Measurements from ENCODE around the gene SRGAP3.
"Not testable (repeated sequence)": the region's sequence is repeated elsewhere in the genome, so short reads cannot be mapped to it uniquely, and the experiment has no call there.

The SRGAP3 gene

DNA sequence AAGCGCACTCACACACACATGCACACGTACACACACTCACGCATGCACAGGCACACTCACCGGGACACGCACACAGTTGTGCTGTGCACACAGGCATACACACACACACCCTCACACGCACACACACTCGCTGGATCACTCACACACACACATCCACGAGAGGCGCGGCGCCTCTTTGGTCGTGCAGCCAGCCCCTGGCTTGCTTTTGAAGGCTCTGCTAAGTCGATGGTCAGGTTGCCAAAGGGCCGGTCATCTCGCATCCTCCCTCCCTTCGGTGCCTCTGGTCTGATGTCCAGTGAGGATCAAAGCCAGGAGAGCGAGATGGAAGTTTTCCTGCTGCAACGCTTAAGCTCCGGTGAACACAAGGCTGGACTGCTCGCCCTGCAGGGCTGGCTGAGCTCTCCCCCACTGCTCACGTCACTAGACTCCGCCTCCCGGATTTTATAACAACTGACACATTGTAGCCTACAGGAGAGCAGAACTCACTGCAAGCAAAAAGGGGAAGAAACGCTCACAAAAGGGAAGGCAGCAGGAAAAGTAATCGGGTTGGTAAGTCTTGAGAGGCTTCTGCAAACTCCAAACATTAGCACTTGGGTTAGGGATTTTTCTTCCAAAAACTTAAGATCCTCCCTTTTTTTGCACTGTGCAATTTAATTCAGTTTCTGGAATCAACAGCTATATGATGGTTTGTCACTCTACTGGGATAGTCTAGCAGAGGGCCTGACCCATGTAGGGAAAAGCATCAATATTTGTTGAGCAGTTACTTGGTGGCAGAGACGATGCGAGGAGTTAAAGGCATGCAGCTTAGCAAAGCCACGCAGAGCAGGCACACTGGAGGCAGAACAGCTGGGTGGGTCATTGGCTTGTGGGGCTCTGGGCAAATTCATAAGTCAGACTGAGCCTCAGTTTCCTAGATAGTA lies at the start of gene SRGAP3:
TSS of gene SRGAP3 (minus strand) at position 374 of the 920 bp plus-strand sequence. CDS start 695 bp downstream, outside the sequence.
- Mint-ChIP-seq H3K9me3 (no peaks in the 10 kb centered on the region), H3K4me1 (ENCODE audit: low read depth) (peaks cover 19% of the 10 kb centered on the region), H3K36me3 (ENCODE audit: low read depth) (no peaks in the 10 kb centered on the region)

DNA sequence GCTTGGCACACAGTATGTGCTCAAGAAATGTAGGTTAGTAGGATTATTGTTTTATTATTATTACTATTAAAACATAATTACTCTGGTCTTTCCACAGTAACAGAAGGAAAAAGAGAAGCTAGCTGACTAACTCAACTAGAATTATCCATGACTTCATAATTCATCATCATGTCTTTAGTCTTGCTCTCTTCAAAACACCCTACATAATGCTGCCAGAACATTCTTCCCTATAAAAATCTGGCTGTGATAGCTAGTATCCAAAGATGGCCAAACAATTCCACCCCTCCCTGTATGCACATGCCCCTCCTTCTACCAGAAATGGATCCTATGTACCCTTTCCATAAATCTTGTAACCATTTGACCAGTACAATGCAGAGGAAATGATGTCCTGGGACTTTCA lies 48.8 kb upstream of the SRGAP3 start:
- peaks cover 3% of the 10 kb centered on the region for H3K4me1 Mint-ChIP-seq (ENCODE audit: low read depth)
- H3K27ac Mint-ChIP-seq: no peak overlapping the region
- H3K27me3 Mint-ChIP-seq (ENCODE audit: low read depth): peaks cover 25% of the 10 kb centered on the region
- H3K36me3 Mint-ChIP-seq (ENCODE audit: low read depth): no peaks in the 10 kb centered on the region
- no peaks in the 10 kb centered on the region for H3K9me3 Mint-ChIP-seq
- H3K4me3 Mint-ChIP-seq: no peak overlapping the region

More for the DNA sequence above, at the start of gene SRGAP3:
- peaks cover 33% of the 10 kb centered on the region for H3K27me3 Mint-ChIP-seq (ENCODE audit: low read depth)
- H3K27ac Mint-ChIP-seq: peak within 1 kb of the TSS; percentile 23
- H3K4me3 Mint-ChIP-seq: peak within 1 kb of the TSS; percentile 77

DNA sequence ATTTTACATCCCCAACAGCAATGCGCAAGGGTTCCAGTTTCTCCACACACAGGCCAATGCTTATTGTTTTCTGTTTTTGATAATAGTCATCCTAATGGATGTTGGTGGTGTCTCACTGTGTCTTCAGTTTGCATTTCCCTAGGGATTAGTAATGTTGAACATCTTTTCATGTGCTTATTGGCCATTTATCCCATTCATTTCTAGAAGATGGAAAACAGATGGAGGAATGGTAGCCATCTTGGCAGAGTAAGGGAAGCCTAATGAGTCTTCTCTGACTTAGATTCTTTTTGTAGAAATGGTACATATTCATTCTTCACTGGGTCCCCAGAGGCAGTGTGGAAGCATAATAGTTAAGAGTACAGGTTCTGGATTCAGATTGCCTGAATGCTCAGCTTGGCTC lies 46.8 kb upstream of the SRGAP3 start:
- H3K36me3 Mint-ChIP-seq (ENCODE audit: low read depth): no peaks in the 10 kb centered on the region
- no peak overlapping the region for H3K4me3 Mint-ChIP-seq
- H3K9me3 Mint-ChIP-seq: no peaks in the 10 kb centered on the region
- no peaks in the 10 kb centered on the region for H3K4me1 Mint-ChIP-seq (ENCODE audit: low read depth)
- H3K27me3 Mint-ChIP-seq (ENCODE audit: low read depth): peaks cover 26% of the 10 kb centered on the region
- H3K27ac Mint-ChIP-seq: no peak overlapping the region

DNA sequence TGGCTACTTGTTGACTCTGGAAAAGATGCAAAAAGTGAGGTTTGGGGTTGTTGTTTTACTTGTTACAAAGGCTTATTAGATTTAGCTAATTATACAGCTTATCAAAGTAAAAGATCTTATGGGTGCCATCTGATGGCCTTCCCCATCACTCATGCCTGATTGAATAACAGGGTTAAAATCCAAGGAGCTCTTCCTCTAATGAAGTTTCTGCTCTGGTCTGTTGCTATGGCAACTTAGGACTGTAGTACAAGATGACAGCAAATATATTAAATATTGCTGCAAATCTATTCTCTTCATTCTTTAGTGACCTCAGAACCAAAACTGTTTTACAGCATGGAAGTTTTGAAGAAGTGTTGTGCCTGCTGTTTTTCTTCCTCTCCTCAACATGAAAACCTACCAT lies 45.6 kb upstream of the SRGAP3 start:
- Mint-ChIP-seq H3K27ac (no peak overlapping the region), H3K4me3 (no peak overlapping the region), H3K27me3 (ENCODE audit: low read depth) (peaks cover 20% of the 10 kb centered on the region), H3K4me1 (ENCODE audit: low read depth) (no peaks in the 10 kb centered on the region), H3K36me3 (ENCODE audit: low read depth) (no peaks in the 10 kb centered on the region), H3K9me3 (no peaks in the 10 kb centered on the region)

DNA sequence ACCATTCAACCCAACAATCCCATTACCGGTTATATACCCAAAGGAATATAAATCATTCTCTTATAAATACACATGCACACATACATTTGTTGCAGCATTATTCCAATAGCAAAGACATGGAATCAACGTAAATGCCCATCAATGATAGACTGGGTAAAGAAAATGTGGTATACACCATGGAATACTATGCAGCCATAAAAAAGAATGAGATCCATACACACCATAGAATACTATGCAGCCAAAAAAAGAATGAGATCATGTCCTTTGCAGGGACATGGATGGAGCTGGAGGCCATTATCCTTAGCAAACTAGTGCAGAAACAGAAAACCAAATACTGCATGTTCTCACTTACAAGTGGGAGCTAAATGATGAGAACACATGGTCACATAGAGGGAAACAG lies 44.5 kb upstream of the SRGAP3 start:
- H3K27ac Mint-ChIP-seq; H3K36me3 Mint-ChIP-seq (ENCODE audit: low read depth); H3K4me1 Mint-ChIP-seq (ENCODE audit: low read depth); H3K9me3 Mint-ChIP-seq; H3K4me3 Mint-ChIP-seq: not testable (repeated sequence)
- peaks cover 20% of the 10 kb centered on the region for H3K27me3 Mint-ChIP-seq (ENCODE audit: low read depth)

DNA sequence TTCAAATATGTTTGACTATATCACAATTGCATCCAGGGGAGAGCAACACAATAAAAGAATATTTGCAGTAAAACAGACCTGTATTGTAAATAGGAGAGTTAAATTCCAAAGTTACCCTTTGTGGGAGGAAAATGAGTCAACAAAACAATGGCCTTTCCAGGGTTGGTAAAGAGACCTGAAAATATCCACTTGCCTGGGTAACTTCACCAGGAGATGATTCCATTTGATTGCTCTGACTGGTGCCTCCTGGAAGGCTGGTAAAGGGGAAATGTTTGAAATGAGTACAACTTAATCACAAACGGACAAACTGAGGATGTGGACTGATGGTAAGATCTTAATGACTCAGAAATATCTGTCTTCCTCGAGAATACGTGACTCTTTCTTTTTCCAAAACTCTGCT lies 43.6 kb upstream of the SRGAP3 start:
- no peak overlapping the region for H3K27ac Mint-ChIP-seq
- H3K4me3 Mint-ChIP-seq: no peak overlapping the region
- H3K4me1 Mint-ChIP-seq (ENCODE audit: low read depth): no peaks in the 10 kb centered on the region
- H3K36me3 Mint-ChIP-seq (ENCODE audit: low read depth): no peaks in the 10 kb centered on the region
- H3K9me3 Mint-ChIP-seq: no peaks in the 10 kb centered on the region
- H3K27me3 Mint-ChIP-seq (ENCODE audit: low read depth): peaks cover 20% of the 10 kb centered on the region

DNA sequence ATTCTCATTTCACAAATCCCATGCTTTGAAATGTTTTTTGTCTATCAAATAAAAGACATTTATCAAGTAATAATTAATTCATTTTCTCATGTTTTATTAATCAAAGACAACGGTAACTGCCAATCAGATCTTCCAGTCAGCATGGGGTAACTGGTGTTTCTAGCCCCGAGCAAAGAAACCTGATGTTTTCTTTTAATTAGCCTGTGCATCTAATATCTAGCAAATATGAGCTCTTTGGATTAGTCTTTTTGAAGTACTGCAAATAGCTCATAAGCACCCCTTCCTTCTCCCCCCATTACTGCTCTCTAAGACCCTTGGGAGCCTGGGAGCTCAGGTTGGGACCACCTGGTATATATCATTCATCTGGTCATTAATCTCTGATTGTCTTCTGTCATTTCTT lies 43.1 kb upstream of the SRGAP3 start:
- Mint-ChIP-seq H3K36me3 (ENCODE audit: low read depth) (no peaks in the 10 kb centered on the region), H3K27me3 (ENCODE audit: low read depth) (peaks cover 20% of the 10 kb centered on the region), H3K4me3 (no peak overlapping the region), H3K27ac (no peak overlapping the region), H3K4me1 (ENCODE audit: low read depth) (no peaks in the 10 kb centered on the region), H3K9me3 (no peaks in the 10 kb centered on the region)

DNA sequence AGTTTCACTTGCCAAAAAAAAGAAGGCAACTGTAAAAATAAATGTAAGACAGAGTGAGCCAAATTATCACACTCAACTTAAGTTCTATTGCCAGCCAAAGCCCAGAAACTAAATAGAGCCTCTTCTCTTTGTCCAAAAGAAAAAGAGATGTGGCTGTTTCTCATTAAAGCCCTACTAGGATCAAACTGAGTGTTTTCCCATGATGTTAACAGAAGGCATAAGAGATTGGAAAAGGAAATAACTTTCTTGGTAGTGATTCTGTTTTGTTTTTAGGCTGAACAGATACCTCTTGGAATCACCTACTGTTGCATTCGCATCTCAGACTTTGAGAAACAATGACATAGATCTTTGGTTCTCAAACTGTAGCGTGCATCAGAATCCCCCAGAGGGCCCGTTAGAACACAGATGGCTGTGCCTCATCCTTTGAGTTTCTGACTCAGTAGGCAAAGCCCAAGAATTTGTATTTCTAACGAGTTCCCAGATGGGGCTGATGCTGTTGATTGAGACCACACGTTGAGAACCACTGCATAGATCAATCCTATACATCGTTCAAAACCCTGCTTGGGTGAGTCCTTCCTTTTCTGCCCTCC lies 42.5 kb upstream of the SRGAP3 start:
- no peaks in the 10 kb centered on the region for H3K9me3 Mint-ChIP-seq
- no peaks in the 10 kb centered on the region for H3K4me1 Mint-ChIP-seq (ENCODE audit: low read depth)
- peaks cover 20% of the 10 kb centered on the region for H3K27me3 Mint-ChIP-seq (ENCODE audit: low read depth)
- no peak overlapping the region for H3K4me3 Mint-ChIP-seq
- no peaks in the 10 kb centered on the region for H3K36me3 Mint-ChIP-seq (ENCODE audit: low read depth)
- no peak overlapping the region for H3K27ac Mint-ChIP-seq

DNA sequence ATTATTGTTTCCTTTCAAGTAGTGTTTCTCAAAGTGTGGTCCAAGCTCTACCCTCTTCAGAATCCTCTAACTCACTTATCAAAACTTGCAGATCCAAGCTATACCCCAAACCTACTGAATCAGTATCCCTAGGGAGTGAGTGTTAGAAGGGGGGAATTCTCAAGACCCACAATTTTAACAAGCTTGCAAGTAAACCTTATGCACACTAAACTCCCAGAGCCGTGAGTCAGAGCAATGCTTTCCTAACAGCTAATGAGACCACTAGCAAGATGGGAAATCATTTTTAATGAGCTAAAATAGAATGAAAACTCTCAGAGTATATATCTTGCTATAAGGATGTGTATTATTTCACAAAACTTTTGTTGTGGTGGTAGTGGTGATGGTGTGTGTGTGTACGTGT lies 41.1 kb upstream of the SRGAP3 start:
- Mint-ChIP-seq H3K36me3 (ENCODE audit: low read depth) (no peaks in the 10 kb centered on the region), H3K4me3 (no peak overlapping the region), H3K27ac (no peak overlapping the region), H3K9me3 (no peaks in the 10 kb centered on the region), H3K4me1 (ENCODE audit: low read depth) (no peaks in the 10 kb centered on the region), H3K27me3 (ENCODE audit: low read depth) (peaks cover 14% of the 10 kb centered on the region)

DNA sequence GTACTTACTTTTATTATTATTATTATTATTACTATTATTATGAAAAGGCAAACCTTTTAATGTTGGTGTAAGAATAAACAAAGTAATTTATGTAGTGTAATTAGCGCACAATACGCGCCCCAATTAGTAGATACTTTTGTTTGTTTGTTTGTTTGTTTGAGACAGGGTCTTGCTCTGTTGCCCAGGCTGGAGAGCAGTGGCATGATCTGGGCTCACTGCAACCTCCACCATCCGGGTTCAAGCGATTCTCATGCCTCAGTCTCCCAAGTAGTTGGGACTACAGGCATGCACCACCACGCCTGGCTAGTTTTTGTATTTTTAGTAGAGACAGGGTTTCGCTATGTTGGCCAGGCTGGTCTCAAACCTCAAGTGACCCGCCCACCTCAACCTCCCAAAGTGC lies 32.1 kb upstream of the SRGAP3 start:
- H3K36me3 Mint-ChIP-seq (ENCODE audit: low read depth); H3K9me3 Mint-ChIP-seq; H3K4me3 Mint-ChIP-seq; H3K4me1 Mint-ChIP-seq (ENCODE audit: low read depth); H3K27ac Mint-ChIP-seq; H3K27me3 Mint-ChIP-seq (ENCODE audit: low read depth): not testable (repeated sequence)

DNA sequence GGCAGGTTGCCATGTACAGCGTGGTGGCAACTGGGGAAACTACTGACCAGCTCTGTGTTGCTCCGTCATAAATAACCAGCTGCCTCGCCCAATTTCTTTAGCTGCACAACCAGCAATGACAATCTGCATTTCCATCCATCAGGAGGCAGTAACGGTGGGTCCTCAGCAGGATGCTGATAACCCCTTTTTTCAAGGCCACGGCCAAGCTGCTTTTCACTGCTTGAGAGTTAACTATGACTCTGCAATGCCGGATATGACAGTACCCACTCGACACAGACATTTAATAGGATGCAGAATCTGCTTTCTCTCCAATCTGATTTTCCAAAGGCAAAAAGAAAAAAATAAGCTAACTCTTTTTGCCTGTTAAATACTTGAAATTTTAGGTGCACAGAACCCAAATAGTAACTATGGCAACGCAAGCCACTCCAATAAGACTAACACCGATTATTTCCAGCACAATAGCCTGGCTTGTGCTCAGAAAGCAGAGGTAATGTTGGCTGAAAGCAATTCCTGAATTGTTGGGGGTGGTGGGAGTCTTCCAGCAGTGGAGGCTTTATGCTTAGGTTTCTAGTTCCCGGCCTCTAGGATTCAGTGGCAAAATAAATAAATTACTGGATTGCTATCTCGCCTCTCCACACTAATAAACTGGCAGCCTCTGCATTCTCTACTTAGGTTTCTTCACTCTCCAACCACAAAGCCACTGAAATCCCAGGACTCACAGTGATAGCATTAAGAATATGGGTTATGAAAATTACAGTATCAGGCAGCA lies 31.2 kb upstream of the SRGAP3 start:
- Mint-ChIP-seq H3K4me3 (no peak overlapping the region), H3K27ac (no peak overlapping the region), H3K4me1 (ENCODE audit: low read depth) (no peaks in the 10 kb centered on the region), H3K9me3 (no peaks in the 10 kb centered on the region), H3K36me3 (ENCODE audit: low read depth) (no peaks in the 10 kb centered on the region), H3K27me3 (ENCODE audit: low read depth) (no peaks in the 10 kb centered on the region)

DNA sequence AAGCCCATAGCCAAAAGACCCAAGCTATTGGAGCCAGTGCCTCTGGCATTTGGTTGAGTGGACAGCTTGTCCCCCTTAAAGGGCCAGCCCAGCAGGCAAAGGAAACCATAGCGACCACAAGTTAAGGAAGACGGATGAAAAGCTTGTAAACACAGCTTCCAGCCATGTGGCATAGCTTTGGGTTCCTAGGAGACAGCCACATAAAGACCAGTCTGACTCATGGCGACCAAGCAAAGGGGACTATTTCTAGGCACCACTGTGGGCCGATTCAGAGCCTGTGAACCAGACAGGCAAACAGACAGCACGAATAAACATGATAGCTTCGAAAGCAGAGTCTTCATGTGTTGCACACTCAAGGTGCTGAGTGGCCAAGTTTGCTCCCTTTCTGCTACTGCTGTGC lies 30.5 kb upstream of the SRGAP3 start:
- no peaks in the 10 kb centered on the region for H3K36me3 Mint-ChIP-seq (ENCODE audit: low read depth)
- H3K27ac Mint-ChIP-seq: no peak overlapping the region
- H3K9me3 Mint-ChIP-seq: no peaks in the 10 kb centered on the region
- H3K4me1 Mint-ChIP-seq (ENCODE audit: low read depth): no peaks in the 10 kb centered on the region
- H3K4me3 Mint-ChIP-seq: no peak overlapping the region
- no peaks in the 10 kb centered on the region for H3K27me3 Mint-ChIP-seq (ENCODE audit: low read depth)

DNA sequence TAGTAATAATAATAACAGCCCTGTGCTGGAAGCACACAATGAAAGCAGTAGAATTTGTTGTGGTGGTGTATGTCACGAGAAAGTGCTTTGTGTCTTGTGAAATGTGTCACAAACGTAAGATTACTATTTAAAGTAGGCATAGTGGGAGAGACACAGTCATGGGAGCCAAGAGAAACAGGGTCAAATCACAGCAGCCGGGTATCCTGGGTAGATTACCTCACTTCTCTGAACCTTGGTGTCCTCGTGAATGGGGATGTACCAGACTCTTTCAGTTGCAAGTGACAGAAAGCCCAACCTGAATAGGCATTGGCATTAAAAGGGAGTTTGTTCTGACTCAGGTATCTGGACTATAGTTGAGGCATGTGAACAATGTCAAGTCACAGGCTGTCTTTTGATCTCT lies 29.1 kb upstream of the SRGAP3 start:
- Mint-ChIP-seq H3K27me3 (ENCODE audit: low read depth) (no peaks in the 10 kb centered on the region), H3K4me1 (ENCODE audit: low read depth) (no peaks in the 10 kb centered on the region), H3K36me3 (ENCODE audit: low read depth) (no peaks in the 10 kb centered on the region), H3K9me3 (no peaks in the 10 kb centered on the region), H3K4me3 (no peak overlapping the region), H3K27ac (no peak overlapping the region)

DNA sequence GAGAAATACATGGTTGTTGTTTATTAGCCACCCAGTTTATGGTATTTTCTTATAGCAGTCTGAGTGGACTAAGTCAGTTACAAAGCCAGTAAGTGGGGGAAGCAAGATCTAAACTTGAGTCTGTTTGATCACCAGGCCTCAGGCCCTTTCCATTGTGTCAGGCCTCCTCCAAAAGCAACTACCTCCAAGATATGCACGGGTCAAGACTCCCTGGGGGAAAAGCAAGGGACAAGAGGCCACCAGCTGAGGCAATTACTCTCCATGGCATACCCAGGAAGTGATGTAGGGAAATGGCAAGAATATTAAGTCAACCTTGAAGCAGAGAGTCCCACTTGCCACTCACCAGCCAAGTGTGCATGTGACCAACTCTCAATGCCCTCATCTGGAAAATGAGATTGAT lies 28.6 kb upstream of the SRGAP3 start:
- Mint-ChIP-seq H3K9me3 (no peaks in the 10 kb centered on the region), H3K27me3 (ENCODE audit: low read depth) (no peaks in the 10 kb centered on the region), H3K27ac (no peak overlapping the region), H3K36me3 (ENCODE audit: low read depth) (no peaks in the 10 kb centered on the region), H3K4me3 (no peak overlapping the region), H3K4me1 (ENCODE audit: low read depth) (no peaks in the 10 kb centered on the region)

Data from T-helper 1 cell treated with Interleukin-12 subunit alpha and Interleukin-12 subunit beta and Interleukin-4 antibody, amounts not matched to agents 30 μg/mL and 1 μg/mL, for 36 hours (primary cell).